OCI-LY7 (cell line): ENCODE measurements around the gene FAM229B. TPM values are rescaled to one million over a fixed set of nuclear protein-coding genes. Genes with fewer than 3 reads are reported as not detected.

Source experiments
- BruUV-seq: library from RNA; stranded (reverse); fragments of 400-500 nt; replicated peaks from 2 replicates; lab custom pipeline; 2021; lab: Mats Ljungman, UMichigan
- CTCF ChIA-PET: fragments of 300-600 bp; sonication (Branson Sonifier 250); formaldehyde crosslinking; loops from one replicate; lab custom pipeline; 2022; ENCODE audit warnings: antibody characterized with exemption; ENCODE audit not compliant: unreplicated experiment; lab: Charles Lee
- POLR2A ChIA-PET: fragments of 300-600 bp; sonication (Branson Sonifier 250); formaldehyde crosslinking; loops from one replicate; lab custom pipeline; 2022; ENCODE audit warnings: antibody characterized with exemption; lab: Charles Lee
- DNase-seq: peaks from one replicate; pipeline ENCODE4 v3.0.0-alpha.2; 2015; ENCODE audit warnings: low spot score
- H2AFZ ChIP-seq: fragments of 200-600 bp; sonication (generic), shearing (Covaris generic); 2 replicates; pipeline ENCODE4 v1.6.1; 2014; ENCODE audit warnings: mild to moderate bottlenecking, antibody characterized with exemption, low read length, moderate library complexity
- H3K27ac ChIP-seq: fragments of 200-600 bp; sonication (generic); 2 replicates; pipeline ENCODE4 v1.5.1; 2014; ENCODE audit warnings: mixed run types, low read depth, mild to moderate bottlenecking, moderate library complexity, low read length, inconsistent platforms; ENCODE audit not compliant: poor library complexity, severe bottlenecking
- H3K36me3 ChIP-seq: fragments of 200-600 bp; sonication (generic); 2 replicates; pipeline ENCODE4 v1.6.1; 2014; ENCODE audit warnings: mild to moderate bottlenecking, antibody characterized with exemption, low read length, moderate library complexity, mixed read lengths; ENCODE audit not compliant: insufficient read depth
- H3K4me1 ChIP-seq: fragments of 200-600 bp; sonication (generic); 2 replicates; pipeline ENCODE4 v1.5.1; 2014; ENCODE audit warnings: mild to moderate bottlenecking, low read length; ENCODE audit not compliant: insufficient read depth, poor library complexity, severe bottlenecking
- H3K4me2 ChIP-seq: fragments of 200-600 bp; sonication (generic); 2 replicates; pipeline ENCODE4 v1.6.1; 2014; ENCODE audit warnings: mild to moderate bottlenecking, low read length
- H3K4me3 ChIP-seq: fragments of 200-600 bp; sonication (generic); 2 replicates; pipeline ENCODE4 v1.5.1; 2014; ENCODE audit warnings: mild to moderate bottlenecking, low read depth, low read length; ENCODE audit not compliant: poor library complexity, severe bottlenecking
- H3K79me2 ChIP-seq: fragments of 200-600 bp; sonication (generic); 2 replicates; pipeline ENCODE4 v1.6.1; 2016; ENCODE audit warnings: low read depth, mild to moderate bottlenecking, low read length, moderate library complexity, mixed read lengths; ENCODE audit not compliant: insufficient read depth
- H3K9me2 ChIP-seq: fragments of 200-600 bp; sonication (generic); 2 replicates; pipeline ENCODE4 v1.6.1; 2016; ENCODE audit warnings: mild to moderate bottlenecking, low read length, mixed read lengths; ENCODE audit not compliant: insufficient read depth
- H3K9me3 ChIP-seq: fragments of 200-600 bp; sonication (generic); 2 replicates; pipeline ENCODE4 v1.6.1; 2014; ENCODE audit warnings: mild to moderate bottlenecking, mixed run types, low read length, mixed read lengths
- H4K20me1 ChIP-seq: fragments of 200-600 bp; sonication (generic); 2 replicates; pipeline ENCODE4 v1.6.1; 2014; ENCODE audit warnings: mild to moderate bottlenecking, antibody characterized with exemption, low read length, moderate library complexity, mixed read lengths; ENCODE audit not compliant: insufficient read depth
- EZH2phosphoT487 ChIP-seq: fragments of 200-600 bp; sonication (generic); IDR thresholded peaks from 2 replicates; pipeline ENCODE4 v1.6.1; 2018; ENCODE audit warnings: low read depth, borderline replicate concordance, mild to moderate bottlenecking, mixed run types, antibody characterized with exemption, low read length, moderate library complexity, mixed read lengths
- intact Hi-C: fragments of 100-400 bp; cut with micrococcal nuclease; formaldehyde crosslinking; loops from one replicate; pipeline ENCODE4 v1.10.0; 2022; ENCODE audit not compliant: unreplicated experiment
- total RNA-seq, 2 experiments: library from RNA; depleted of rRNA in 1 of 2; stranded (reverse); fragments of >200 nt in 1 of 2; shearing (Covaris generic) in 1 of 2; gene quantifications; 2 replicates each; pipeline ENCODE4 v1.2.3, GENCODE V29; 2014 to 2022
- TF ChIP-seq, protein P1 (sequence below): fragments of 200-600 bp; sonication (generic); conservative IDR thresholded peaks from 2 replicates; pipeline ENCODE4 v1.5.1; 2014; ENCODE audit warnings: mild to moderate bottlenecking, antibody characterized with exemption, low read length, moderate library complexity, mixed read lengths

The FAM229B gene
- total RNA-seq, 2 experiments from 2014 or later, result 3.7 to 6.2 TPM

DNA sequence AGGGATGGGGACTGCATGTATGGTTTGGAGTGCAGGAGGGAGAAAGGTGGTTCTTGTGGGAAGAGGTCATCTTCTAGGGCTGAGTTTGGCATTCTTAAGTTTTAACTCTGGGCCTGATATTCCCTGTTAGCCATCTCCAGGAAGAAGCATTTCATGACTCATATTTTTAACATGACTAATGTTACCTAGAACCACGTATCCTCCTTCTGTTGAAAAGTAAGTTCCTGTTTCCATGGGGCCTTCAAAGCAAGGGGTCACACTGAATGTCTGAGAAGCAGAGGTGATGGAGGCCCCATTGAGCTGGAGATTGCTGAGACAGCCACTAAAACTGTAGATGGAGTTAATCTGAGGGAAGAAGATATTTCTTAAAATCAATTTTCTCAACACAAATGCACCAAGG is 30.2 kb downstream of the FAM229B start:
- intact Hi-C loops, result no loop called here
- no peak overlapping the region for H3K27ac ChIP-seq
- CTCF ChIA-PET, result no interaction called here

DNA sequence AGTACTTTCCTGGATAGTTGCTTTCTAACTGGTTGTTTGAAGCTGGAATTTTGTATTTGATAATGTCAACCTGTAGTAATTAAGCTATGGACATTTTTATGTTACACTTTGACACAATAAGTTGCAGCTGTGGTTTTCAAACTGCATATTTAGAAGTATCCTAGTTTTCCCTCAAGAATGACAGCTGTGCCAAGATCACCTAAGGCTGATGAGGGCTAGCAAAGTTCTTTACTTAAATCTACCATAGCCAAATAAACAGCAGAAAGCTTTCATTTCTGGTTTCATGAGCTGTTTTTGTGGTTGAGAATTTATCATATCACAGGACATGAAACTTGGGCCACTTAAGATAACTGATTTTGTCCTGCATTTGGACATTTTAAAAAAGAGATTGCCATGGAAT is 30.6 kb downstream of the FAM229B start:
- CTCF ChIA-PET, result no interaction called here
- no TSS peak for BruUV-seq

More for the DNA sequence above, 30.2 kb downstream of the FAM229B start:
- Histone ChIP-seq H3K9me2 (no peaks in the 10 kb centered on the region), H3K9me3 (no peaks in the 10 kb centered on the region), H2AFZ (no peak overlapping the region), H3K4me3 (no peak overlapping the region), H3K79me2 (no peaks in the 10 kb centered on the region), H3K4me2 (no peak overlapping the region), H4K20me1 (no peaks in the 10 kb centered on the region), H3K4me1 (no peaks in the 10 kb centered on the region), H3K36me3 (no peaks in the 10 kb centered on the region)
- POLR2A ChIA-PET, result interaction anchor here (0.6 to 1.0 kb wide), 5 partner anchors 9 to 306 kb away, joined by 3 to 4 read pairs (median 3); no protein-coding TSS in a partner anchor
- BruUV-seq, result no TSS peak
- DNase-seq, result no peak
- TF ChIP-seq, protein P1, sequence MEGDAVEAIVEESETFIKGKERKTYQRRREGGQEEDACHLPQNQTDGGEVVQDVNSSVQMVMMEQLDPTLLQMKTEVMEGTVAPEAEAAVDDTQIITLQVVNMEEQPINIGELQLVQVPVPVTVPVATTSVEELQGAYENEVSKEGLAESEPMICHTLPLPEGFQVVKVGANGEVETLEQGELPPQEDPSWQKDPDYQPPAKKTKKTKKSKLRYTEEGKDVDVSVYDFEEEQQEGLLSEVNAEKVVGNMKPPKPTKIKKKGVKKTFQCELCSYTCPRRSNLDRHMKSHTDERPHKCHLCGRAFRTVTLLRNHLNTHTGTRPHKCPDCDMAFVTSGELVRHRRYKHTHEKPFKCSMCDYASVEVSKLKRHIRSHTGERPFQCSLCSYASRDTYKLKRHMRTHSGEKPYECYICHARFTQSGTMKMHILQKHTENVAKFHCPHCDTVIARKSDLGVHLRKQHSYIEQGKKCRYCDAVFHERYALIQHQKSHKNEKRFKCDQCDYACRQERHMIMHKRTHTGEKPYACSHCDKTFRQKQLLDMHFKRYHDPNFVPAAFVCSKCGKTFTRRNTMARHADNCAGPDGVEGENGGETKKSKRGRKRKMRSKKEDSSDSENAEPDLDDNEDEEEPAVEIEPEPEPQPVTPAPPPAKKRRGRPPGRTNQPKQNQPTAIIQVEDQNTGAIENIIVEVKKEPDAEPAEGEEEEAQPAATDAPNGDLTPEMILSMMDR, result no peak
- TF ChIP-seq EZH2phosphoT487, result no peak

DNA sequence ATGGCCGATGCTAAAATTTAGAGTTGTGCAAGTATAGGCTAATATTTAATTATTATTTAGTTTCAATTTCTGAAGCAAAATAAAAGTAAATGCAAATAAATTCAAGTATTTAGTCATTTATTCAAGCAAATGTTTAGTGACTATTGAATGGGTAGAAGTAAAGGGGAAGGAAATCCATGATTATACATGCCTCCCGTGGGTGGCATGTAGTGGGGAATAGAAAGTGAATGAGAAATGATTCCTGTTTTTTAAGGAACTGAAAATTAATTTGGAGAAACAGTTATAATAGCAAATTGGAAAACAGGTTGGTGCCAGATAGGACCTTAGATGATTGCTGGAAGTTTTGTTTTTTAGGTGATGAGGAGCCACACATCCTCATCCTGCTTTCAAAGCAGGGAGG is 35.4 kb downstream of the FAM229B start:
- H3K4me3 ChIP-seq, result no peak overlapping the region
- BruUV-seq, result no TSS peak
- no peak overlapping the region for H3K4me2 ChIP-seq
- TF ChIP-seq, protein P1, result no peak
- no peak for TF ChIP-seq EZH2phosphoT487
- no peaks in the 10 kb centered on the region for H4K20me1 ChIP-seq
- no peak overlapping the region for H3K27ac ChIP-seq
- ChIA-PET CTCF (no interaction called here), POLR2A (no interaction called here)
- H2AFZ ChIP-seq, result no peak overlapping the region
- H3K9me2 ChIP-seq, result no peaks in the 10 kb centered on the region
- H3K36me3 ChIP-seq, result no peaks in the 10 kb centered on the region
- intact Hi-C loops, result no loop called here
- H3K4me1 ChIP-seq, result no peaks in the 10 kb centered on the region
- DNase-seq, result no peak
- H3K79me2 ChIP-seq, result no peaks in the 10 kb centered on the region
- no peaks in the 10 kb centered on the region for H3K9me3 ChIP-seq

More for the DNA sequence above, 30.6 kb downstream of the FAM229B start:
- H3K79me2 ChIP-seq, result no peaks in the 10 kb centered on the region
- H3K9me2 ChIP-seq, result no peaks in the 10 kb centered on the region
- no peak overlapping the region for H3K4me2 ChIP-seq
- DNase-seq, result no peak
- intact Hi-C loops, result no loop called here
- TF ChIP-seq, protein P1, result no peak
- no peak for TF ChIP-seq EZH2phosphoT487
- H4K20me1 ChIP-seq, result no peaks in the 10 kb centered on the region
- no peaks in the 10 kb centered on the region for H3K4me1 ChIP-seq
- no peaks in the 10 kb centered on the region for H3K9me3 ChIP-seq
- no peak overlapping the region for H3K4me3 ChIP-seq
- no peak overlapping the region for H3K27ac ChIP-seq
- POLR2A ChIA-PET, result interaction anchor here (0.7 to 1.0 kb wide), 4 partner anchors 10 to 23 kb away, joined by 3 to 4 read pairs (median 3); no protein-coding TSS in a partner anchor
- no peak overlapping the region for H2AFZ ChIP-seq
- no peaks in the 10 kb centered on the region for H3K36me3 ChIP-seq
